Dedifferentiated amniotic fluid mesenchymal stem cell (primary cell): ENCODE measurements around the gene NAV1.
"Not testable (repeated sequence)": the region's sequence is repeated elsewhere in the genome, so short reads cannot be mapped to it uniquely, and the experiment has no call there.

ENCODE experiments used
- DNase-seq: peaks from one replicate; pipeline ENCODE4 v3.0.0-alpha.2; 2016; ENCODE audit errors: extremely low spot score

Gene NAV1

DNA sequence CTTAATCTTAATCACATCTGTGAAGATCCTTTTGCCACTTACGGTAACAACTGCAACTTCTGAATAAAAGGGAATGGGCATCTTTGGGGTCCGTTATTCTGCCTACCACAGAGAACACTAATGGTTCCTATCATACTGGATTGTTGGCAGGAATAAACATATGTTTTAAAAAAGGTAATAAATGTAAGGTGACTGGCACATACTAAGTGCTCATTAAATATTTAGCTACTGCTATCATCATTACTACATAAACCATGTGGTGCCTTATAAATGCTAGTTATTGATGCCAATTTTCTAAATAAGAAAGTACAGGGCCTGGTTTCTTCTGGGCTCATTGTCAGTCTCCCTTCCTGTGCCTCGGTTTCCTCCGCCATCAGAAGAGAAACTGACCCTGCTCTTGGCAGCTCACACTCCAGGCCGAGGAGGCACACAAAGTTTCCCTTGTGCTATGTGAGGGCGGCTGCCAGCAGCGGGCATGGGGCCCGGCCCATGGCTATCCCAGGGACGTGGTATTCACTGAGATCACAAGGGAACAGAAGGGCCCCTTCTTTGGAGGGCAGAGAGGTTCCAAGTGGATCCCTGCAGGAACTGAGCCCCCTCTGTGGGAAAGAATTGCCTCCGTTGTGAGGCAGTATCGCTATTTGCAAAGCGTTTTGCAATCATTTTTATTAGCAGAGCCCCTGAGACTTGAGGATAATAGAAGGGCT is 26.2 kb downstream of the NAV1 start:
- no peak for DNase-seq

DNA sequence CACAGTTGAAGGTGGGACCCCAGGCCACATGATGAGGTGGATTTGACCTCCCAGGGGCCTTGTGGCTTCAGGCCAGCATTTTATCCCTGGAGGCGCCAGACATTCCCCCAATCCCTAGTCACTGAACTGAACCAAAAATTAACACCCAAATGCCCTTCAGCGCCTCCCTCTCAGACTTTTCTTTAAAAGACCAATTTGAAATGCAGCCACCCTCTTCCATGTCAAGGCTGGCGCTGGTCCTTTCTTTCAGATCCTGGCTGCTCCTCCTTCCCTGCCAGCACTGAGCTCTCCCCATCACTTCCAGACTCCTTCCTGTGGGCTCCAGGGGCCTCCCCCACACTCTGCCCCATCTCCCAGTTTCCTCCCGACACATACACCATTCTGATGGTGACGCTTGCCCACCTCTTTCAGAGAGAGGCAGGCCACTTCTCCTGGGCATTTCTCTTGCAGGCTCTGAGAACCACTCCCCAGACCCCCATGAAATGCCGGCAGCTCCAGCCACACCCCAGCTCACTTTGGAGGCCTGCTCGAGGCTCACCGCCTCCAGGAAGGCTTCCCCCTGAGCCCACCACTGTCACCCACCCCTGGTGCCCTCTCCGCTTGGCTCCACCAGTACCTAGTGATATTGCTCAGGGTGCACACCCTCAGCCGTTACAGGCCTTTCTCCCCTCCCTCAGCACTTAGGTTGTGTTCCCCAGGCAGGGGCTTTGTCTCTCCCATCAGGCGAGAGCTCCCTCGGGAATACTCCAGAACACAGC is 27.0 kb downstream of the NAV1 start:
- no peak for DNase-seq

DNA sequence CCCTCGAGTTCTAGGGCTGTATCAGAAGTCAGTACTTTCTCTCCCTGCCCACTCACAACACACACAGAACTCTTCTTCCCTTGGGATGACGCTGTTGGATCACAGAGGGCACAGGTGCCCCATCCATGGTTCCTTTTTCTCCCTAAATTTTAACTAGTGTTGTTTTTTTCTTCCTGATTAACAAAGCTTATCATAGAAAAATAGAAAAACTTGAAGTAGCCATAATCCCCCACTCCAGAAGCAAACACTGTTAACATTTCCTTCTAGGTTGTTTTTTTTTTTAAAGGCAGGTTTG is 27.5 kb downstream of the NAV1 start:
- no peak for DNase-seq

DNA sequence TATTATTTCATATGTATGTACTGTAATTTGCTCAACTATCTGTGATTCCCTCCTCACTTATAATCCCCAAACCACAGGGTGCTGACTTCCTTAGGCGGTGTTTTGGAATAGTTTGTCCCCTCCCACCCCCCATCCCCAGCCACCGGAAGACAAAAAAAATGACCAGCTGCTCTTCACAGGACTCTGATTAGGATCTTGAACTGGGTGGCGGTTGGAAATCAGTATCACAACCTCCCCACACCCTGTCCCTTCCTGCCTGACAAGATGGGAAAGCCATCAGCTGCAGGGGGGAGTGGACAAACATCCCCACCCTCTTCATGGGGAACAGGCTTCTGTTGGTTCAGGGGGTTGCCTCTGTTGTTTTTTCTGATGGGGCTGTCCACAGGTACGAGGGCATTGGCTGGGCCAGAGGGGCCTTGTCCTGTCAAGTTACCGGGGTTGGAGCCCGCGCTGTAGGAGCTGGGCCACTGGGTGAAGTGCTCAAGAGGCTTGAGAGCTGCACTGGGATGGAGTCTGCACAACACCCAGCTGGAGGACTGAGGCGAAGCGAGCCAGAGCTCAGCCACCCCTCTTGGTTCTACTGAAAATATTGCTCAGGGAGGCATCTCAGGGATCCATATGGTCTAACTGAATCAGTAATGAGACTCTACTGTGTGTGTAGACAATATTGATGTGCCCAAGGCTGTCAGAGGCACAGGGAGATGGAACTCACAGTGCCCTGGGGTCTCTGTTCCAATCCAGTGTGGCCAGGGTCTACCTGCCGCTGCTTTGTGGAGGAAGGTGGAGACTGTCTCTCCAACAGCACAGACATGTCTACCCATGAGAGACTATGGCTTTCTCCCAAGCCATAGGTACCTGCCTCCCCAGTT is 28.2 kb downstream of the NAV1 start:
- no peak for DNase-seq

DNA sequence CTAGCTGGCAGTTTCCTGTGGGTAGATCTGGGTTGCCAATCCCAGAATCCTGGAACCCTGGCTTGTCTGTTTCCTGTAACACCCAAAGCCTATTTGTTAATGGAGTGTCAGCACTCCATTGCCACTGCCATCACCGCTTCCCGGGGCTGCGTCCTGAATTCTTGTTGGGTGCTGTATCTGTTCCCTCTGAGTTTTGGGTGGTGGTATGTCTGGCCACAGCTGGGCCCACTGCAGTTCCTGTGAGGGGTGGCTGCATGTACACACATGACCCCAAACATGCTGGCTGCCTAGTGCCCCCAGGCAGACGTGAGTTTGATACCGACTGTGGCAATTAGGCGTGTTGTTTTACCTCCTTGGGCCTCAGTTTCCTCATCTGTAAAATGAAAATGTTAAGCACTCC is 29.3 kb downstream of the NAV1 start:
- no peak for DNase-seq

DNA sequence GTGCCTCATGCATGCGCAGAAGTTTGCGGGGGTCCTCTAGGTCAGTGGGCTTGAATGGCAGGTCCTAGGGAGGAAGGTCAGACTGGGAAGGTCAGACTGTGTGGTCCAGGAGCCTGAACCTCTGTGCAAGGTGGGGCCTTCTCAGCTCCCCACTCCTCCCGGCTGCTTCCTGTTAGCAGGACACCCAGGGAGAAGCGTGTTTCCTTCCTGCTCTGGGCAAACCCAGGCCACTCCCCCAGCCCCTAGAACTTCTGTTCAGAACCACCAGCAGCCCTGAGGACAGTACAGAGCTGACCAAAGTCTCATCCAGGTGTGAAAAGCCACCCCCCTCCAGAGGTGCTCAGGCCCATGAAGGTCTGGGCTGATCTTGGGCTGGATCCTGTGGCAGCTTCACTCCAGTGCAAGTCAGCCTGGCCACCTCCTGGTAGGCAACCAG is 29.9 kb downstream of the NAV1 start:
- DNase-seq, result no peak

DNA sequence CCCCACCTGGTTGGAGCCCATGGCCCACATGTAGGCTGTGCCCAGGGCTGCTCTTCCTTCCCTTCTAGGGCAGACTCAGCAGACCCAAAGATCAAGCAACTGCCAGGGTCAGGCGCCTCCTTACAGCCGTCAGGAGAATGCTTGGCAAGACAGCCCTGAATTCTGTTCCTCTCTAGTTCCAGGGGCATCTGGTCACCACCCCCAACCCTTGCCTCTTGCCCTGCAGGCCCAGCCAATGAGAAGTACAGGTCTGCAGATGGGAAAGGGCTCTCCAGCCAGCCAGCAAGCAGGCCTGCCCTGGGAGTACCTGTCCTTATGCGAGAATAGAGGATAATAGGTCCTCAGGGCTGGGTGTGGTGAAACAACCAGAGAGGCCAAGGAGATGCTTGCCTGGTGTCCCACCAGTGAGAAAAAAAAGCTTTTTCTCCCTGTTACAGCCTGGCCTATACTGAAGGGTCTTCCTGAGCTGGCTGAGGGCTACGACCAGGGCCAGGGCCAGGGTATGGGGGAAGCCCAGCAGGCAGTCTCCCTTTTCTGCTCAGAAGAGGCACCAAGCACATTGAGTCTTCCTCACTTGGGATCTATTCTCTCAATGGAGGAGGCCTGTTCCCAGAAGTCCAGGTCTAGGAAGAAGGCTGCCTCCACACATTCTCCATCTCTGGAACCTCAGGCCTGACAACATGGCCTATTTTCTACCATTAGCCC is 31.4 kb downstream of the NAV1 start:
- DNase-seq, result no peak

DNA sequence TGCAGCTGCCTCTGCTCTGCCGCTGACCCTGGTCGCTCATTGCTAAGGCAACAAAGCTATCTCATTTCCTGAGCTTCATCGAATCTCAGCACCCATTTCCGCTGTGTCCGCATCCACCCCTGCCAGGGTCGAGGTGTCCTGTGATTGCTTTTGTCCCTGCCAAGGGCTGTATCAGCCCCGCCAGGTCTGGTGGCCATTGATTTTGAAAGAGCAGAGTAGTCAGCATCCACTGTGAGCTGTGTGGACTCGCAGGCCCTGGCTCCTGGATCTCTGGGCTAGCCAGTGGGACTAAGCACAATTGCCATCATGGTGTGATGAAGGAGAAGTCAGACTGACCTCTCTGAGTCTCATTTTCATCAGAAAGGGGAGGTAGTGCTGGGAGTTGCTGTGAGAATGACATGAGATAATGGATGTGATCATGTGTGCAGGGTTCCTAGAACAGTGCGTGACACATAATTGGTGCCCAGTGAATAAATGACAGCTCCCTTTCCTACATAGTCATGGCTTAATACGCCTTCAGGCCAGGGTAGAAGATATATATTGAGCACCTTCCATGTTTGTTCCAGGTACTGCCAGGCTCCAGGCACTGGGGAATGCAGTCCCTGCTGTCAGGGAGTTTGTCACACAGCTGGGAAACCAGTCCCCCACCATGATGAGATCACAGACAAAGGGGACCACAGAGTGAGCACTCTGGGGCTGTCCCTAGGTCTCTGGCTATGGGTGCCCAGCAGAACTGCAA is 32.1 kb downstream of the NAV1 start:
- DNase-seq, result no peak

DNA sequence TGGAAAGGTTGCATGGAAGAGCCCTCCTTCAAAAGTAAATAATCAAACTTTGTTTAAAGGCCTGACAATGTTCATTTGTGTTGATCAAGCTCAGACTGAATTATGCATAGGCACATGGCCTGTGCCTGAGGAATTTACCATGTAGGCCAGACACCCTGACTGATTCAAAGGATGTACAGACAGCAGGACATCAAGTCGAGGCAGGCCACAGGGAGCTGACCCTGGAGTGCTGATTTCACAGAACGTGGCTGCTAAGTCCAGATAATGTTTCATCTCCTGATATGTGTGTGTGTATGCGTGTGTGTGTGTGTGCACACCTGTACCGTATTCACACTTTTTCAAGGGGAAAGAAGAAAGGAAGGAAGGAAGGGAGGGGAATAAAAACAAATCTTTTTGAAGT is 34.1 kb downstream of the NAV1 start:
- no peak for DNase-seq

DNA sequence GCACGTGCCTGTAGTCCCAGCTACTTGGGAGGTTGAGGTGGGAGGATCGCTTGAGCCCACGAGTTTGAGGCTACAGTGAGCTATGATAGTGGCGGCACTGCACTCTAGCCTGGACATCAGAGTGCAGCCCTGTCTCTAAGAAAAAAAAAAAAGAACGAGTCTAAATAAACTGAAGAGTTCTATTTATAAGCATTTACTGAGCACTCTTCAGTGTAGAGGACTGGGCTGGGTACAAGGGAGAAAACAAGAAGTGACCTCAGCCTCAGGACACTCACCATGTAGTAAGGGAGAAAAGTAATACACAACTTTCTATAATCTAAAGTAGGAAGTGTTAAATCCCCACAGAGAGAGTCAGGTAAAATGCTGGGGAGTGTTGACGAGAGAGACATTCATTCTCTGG is 35.0 kb downstream of the NAV1 start:
- no peak for DNase-seq

DNA sequence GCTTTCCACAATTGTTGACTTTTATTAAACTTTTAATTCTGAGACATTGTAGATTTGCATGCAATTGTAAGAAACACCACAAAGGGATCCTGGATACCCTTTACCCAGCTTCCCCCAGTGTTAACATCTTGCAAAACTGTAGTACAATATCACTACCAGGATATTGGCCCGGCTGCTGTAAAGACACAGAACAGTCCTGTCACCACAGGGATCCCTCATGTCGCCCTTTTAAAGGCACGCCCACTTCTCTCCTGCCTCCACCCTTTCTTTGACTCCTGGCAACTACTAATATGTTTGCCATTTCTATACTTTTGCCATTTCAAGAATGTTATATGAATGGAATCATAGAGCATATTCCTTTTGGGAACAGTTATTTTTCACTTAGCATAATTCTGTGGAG is 37.0 kb downstream of the NAV1 start:
- DNase-seq, result no peak

DNA sequence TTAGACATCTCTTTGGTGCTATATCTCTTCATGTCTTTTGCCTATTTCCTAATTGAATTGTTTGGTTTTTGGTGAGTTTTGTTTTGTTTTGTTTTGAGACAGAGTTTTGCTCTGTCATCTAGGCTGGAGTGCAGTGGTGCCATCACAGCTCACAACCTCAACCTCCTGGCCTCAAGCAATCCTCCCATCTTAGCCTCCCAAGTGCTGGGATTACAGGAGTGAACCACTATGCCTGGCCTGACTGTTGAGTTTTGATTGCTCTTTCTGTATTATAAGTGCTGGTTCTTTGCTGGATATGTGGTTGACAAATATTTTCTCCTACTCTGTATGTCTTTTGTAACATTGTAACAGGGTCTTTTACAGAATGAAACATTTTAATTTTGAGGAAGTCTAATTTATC is 38.0 kb downstream of the NAV1 start:
- no peak for DNase-seq

DNA sequence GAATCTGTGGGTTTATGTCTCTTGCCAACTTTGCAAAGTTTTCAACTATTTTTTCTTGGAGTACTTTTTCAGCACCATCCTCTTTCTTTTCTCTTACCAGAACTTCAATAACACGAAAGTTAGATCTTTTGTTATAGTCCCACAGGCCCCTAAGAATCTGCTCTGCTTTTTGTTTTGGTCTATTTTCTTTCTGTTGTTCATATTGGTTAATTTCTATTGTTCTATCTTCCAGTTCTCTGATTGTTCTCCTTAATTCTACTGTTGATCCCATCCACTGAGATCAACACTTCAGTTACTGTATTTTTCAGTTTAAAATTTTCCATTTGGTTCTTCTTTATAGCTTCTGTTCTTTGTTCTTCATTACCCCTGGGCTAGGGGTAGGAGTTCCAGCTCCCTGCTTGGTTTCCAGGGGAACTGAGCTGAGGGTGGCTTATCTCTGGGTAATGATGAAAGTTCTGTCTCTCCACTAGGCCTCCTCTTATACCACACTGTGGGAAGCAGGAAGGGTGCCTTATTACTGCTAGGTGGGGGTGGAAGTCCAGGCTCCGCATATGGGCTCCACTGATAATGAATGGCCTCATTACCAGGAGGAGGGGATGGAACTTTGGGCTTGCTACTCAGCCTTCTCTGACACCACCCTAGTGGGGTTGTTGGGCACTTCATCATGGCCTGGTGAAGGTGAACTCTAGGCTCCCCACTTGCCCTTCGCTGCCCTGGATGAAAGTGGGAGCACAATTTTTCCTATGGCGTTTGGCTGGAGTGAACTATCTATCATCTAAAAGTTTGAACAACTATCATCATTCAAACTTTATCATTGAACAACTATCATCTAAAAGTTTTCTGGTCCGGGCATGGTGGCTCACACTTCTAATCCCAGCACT is 39.3 kb downstream of the NAV1 start:
- DNase-seq, result no peak

DNA sequence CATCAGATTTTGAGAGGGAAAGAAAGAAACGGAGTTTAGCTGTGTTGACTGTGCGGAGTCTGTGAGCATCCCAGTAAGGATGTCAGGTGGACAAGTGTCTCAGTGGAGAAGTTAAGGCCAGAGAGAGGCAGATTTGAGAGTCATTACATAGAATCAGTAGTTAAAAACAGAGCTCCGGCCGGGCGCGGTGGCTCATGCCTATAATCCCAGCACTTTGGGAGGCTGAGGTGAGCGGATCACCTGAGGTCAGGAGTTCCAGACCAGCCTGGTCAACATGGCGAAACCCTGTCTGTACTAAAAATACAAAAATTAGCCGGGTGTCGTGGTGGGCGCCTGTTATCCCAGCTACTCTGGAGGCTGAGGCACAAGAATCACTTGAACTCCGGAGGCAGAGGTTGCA is 42.4 kb downstream of the NAV1 start:
- not testable (repeated sequence) for DNase-seq

DNA sequence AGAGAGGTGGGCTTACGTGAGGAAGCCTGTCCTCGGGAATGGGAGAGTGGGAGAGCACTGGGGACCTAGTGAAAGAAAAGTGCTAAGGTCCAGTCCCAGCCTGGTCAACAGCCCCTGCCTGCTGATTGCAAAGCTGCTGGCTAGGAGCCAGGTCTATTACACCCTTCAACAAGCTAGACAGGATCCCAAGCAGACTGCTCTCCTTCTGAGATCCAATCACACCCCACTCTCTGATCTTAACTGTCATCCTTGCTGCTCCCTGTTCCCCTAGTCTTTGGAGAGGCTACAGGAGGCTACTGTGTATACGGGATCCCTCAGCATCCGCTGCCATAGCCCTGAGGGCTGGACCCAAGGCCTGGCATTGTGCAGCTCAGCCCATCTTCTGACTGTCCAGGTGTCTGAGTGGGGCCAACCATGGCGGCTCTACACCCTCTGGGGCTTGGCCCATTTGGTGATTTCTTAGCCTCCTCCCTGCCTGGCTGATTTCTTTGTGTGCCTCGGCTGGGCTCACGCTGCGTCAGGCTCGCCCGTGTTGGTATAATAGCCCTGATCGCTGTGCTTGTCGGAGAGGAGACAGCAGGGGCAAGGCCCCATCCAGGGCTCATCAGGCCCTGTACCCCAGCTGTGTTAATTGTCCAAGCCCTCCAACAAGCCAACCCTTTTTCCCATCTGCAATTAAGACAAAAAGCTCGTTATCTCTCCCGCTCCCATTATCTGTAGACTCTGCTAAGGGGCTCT is 43.9 kb downstream of the NAV1 start:
- DNase-seq, result no peak

DNA sequence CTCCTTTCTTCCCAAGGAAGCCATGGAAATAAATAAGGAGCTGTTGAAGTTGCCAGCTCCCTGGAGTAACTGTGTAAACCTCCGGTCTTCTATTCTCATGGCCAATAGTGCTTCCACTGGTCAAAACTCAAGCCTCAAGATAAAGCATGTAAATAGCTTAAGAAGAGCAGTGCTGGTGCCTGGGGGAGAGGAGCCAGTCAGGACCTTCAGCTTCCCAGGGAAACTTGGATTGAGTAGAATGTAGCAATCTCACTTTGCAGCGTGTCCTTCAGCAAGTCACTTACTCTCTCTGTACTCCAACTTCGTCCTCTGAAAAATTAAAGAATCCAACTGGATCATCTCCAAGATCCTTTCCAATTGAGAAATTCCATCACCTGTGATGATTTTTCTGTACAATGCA is 44.7 kb downstream of the NAV1 start:
- DNase-seq, result no peak

DNA sequence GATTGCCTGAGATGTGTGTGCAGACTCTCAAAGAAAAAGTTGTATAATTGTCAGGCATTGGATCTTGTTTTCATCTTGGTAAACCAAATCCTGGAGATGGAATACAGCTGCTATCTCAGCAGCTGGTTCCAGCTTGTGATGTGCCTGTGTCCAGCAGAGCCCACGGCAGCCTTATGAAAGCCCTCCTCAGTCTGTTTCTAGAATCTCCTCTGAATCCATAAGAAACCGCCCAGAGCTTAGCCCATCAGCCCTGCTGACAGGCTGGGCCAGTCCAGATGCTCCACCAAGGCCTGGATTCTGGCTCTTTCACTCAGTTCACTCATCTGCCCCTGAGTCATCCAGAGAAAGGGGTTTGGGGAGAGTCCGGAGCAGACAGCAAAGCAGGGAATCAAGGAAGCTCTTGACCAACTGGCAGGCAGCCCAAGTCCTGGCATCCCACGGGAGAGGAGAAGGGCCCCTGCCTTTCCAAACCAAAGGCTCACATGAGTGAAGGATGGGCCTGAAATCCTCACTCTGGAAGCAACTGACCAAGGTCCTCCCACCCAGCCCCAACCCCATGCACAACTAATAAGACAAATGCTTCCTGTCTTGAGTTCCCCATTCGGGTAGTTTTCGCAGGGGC is 45.7 kb downstream of the NAV1 start:
- DNase-seq, result peak; percentile 45

DNA sequence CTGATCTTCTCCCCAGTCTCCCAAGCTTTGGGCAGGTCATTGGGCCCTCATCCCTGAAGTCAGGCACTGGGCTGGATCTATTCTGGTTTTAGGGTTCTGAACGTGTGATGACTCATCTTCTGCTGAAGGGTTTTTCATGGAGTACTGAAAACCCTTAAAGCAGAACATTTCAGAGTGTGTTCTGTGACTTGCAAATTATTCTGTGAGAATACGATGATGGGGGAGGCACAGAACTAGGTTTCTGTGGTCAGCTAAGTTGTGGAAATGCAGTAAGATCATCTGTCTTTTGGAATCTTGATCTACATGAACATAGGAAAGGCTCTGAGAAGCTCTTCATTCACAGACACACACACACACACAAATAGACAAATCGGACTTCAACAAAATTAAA is 46.2 kb downstream of the NAV1 start:
- DNase-seq, result no peak

DNA sequence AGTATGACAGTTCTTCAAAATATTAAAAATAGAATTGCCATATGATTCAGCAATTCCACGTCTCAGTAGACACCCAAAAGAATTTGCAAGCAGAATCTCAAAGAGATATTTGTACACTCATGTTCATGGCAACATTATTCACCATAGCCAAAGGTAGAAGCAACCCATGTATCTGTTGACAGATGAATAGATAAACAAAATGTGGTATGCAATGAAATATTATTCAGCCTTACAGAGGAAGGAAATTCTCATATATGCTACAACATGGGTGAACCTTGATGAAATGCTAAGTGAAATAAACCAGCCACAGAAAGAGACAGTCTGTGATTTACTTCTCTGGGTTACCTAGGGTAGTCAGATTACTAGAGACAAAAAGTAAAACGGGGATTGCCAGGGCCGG is 47.0 kb downstream of the NAV1 start:
- no peak for DNase-seq
